ENCODE data around the gene NCOR2. TPM values are rescaled to one million over a fixed set of nuclear protein-coding genes. Genes with fewer than 3 reads are reported as not detected.

The NCOR2 gene
- total and polyA plus RNA-seq, 12 donors, result 46.9 to 200 (median 132) TPM

DNA sequence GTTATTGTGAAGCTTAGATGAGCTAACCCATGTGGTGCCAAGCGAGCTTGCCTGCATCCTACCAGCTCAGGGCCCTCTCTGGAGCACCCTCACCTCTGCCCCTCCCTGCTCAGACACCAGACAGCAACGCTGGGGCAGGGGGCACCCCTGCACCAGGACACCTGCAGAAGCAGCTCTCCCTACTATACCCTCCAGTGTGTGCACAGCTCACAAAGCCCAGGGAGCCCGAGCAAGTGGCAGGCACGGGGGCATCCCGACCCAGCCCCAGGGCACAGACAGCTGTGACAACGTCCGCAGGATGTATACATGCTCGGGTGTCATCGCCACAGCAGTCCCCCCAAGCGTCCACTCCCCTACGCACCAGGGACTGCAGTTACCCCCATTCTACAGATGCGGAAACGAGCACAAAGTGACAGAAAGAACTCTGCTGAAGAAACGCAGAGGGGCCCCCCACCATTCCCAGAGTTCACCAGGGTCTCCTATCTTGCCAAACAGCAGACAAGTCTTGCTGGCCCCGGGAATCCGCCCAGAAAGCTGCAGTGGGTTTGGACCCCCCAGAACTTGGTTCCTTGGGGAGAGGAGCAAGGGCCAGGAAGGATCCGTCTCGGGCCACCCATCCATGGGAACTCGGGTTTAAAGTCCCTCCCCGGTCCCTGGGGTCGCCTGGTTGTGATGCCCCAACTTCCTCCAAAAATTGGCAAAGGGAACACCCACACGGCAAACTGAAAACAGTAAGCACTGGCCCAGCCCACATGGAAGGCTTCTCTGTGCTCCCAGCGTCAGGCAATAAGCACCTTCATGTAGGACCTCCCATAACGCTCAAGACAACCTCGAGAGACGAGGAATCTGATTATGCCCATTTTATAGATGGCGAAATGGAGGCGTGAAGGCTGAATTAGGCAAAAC, 12.0 kb downstream of the NCOR2 start:
- Histone ChIP-seq H3K27ac (peak overlapping the region in 6 of 10 donors; percentile 4 to 58 (median 32)), H3K4me3 (no peak overlapping the region), H3K36me3 (peaks cover 0 to 14% (median 0%) of the 10 kb centered on the region in 9 donors), H3K9me3 (peaks cover 0 to 6% (median 0%) of the 10 kb centered on the region in 11 donors), H3K4me1 (peaks cover 45 to 96% (median 75%) of the 10 kb centered on the region in 9 donors), H3K27me3 (no peaks in the 10 kb centered on the region)
- no peak for DNase-seq
- TF ChIP-seq, protein P1, sequence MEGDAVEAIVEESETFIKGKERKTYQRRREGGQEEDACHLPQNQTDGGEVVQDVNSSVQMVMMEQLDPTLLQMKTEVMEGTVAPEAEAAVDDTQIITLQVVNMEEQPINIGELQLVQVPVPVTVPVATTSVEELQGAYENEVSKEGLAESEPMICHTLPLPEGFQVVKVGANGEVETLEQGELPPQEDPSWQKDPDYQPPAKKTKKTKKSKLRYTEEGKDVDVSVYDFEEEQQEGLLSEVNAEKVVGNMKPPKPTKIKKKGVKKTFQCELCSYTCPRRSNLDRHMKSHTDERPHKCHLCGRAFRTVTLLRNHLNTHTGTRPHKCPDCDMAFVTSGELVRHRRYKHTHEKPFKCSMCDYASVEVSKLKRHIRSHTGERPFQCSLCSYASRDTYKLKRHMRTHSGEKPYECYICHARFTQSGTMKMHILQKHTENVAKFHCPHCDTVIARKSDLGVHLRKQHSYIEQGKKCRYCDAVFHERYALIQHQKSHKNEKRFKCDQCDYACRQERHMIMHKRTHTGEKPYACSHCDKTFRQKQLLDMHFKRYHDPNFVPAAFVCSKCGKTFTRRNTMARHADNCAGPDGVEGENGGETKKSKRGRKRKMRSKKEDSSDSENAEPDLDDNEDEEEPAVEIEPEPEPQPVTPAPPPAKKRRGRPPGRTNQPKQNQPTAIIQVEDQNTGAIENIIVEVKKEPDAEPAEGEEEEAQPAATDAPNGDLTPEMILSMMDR (IDR thresholded peaks at IDR 0.05), result no peak
- 75 to 83% methylated on average over 28 of the region's 28 CpGs for WGBS, 2 donors
- no peak for ATAC-seq
- intact Hi-C loops (cut with DNase I), result loop anchor here in 2 of 10 donors (5.0 kb wide), 1 partner anchor 33 kb away; no protein-coding TSS in a partner anchor

DNA sequence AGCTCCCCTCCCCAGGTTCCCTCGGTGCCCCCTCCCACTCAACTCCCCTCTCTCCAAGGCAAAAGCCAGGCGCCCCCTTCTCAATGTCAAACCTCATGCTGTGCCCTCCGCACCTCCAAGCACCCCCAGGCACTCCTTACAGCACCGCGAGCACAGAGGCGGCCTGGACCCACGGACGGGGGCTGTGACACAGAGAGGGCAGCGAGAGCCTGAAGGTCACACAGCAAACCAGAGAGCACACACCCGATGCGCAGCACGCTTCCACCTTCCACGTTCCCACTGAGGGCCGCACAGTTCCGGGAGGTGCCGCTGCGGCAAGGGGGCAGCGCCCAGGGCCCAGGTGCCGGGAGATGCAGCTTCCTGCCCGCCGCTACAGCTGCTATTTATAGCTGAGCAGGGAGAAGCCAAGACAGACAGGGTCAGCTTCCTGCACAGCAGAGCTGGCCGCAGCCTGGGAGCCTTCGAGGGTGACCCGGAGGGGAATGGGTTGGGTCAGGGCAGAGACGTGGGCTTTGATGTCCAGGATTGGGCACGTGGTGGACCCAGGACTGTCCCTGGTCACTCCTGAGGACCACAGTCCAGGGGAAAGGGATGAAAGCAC, 12.9 kb downstream of the NCOR2 start:
- Histone ChIP-seq H3K27me3 (no peaks in the 10 kb centered on the region), H3K36me3 (peaks cover 0 to 14% (median 0%) of the 10 kb centered on the region in 9 donors), H3K9me3 (peaks cover 0 to 2% (median 0%) of the 10 kb centered on the region in 11 donors), H3K27ac (peak overlapping the region in 7 of 10 donors; percentile 4 to 58 (median 34)), H3K4me3 (peak overlapping the region in 4 of 10 donors; percentile 13 to 22 (median 16)), H3K4me1 (peaks cover 54 to 96% (median 82%) of the 10 kb centered on the region in 9 donors)
- ATAC-seq (peak; percentile 15 to 74 (median 59)), DNase-seq (peak; percentile 48 to 56)
- TF ChIP-seq, protein P1 (IDR thresholded peaks at IDR 0.05), result peak in 1 of 9 donors; percentile 21
- intact Hi-C loops (cut with DNase I), result loop anchor here in 4 of 10 donors (5.0 kb wide), 3 partner anchors 32 to 112 kb away; no protein-coding TSS in a partner anchor
- 22 to 29% methylated on average over 26 of the region's 26 CpGs for WGBS, 2 donors

DNA sequence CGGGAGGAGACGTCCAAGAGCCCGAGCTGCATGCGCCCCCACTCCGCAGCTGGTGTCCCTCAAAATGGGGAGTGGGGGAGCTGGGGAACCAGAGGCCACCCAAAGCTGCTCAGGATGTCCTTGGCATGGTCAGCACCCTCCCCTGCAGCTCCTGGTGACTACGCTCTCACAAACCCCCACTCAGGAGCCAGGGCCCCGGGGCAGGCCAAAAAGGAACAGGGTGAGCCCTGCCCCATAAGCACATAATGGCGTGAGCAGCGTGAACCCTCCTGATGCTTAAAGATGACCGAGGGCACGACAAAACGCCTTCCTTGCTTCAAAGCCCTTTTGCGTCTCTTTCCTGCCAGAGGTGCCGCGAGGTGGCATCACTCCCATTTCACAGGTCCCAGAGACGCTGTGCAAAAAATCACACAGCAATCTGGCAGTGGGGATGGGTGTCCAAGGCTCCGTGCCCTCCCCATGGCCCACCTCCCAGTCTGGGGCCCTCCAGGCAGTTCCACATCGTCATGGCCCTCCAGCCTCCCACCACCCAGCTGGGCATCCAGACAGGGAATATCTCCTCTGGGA, 13.5 kb downstream of the NCOR2 start:
- Histone ChIP-seq H3K4me1 (peaks cover 59 to 100% (median 88%) of the 10 kb centered on the region in 9 donors), H3K4me3 (no peak overlapping the region)
- intact Hi-C loops (cut with DNase I), result loop anchor here in 2 of 10 donors (5.0 kb wide), 2 partner anchors 37 to 112 kb away; no protein-coding TSS in a partner anchor

More for the DNA sequence above, 13.5 kb downstream of the NCOR2 start:
- Histone ChIP-seq H3K27ac (peak overlapping the region in 3 of 10 donors; percentile 11 to 30 (median 15)), H3K36me3 (peaks cover 0 to 12% (median 0%) of the 10 kb centered on the region in 9 donors), H3K27me3 (no peaks in the 10 kb centered on the region), H3K9me3 (no peaks in the 10 kb centered on the region)
- WGBS, 2 donors, result 86 to 88% methylated on average over 18 of the region's 18 CpGs
- ATAC-seq (no peak), DNase-seq (no peak)
- TF ChIP-seq, protein P1 (IDR thresholded peaks at IDR 0.05), result no peak

Data from heart right ventricle (tissue), 16 donors.